ENCODE results near the gene TAF4B. TPM values are rescaled to one million over a fixed set of nuclear protein-coding genes. Genes with fewer than 3 reads are reported as not detected.
"Not testable (repeated sequence)": the region's sequence is repeated elsewhere in the genome, so short reads cannot be mapped to it uniquely, and the experiment has no call there.

The TAF4B gene
- 0.92 TPM for total RNA-seq
- long read RNA-seq, full-length matches to known transcripts, result 2 of 3 reads
- long read RNA-seq, partial matches to known transcripts, result 1 of 3 reads
- long read RNA-seq, other reads (novel, unspliced or antisense), result 0 of 3 reads

DNA sequence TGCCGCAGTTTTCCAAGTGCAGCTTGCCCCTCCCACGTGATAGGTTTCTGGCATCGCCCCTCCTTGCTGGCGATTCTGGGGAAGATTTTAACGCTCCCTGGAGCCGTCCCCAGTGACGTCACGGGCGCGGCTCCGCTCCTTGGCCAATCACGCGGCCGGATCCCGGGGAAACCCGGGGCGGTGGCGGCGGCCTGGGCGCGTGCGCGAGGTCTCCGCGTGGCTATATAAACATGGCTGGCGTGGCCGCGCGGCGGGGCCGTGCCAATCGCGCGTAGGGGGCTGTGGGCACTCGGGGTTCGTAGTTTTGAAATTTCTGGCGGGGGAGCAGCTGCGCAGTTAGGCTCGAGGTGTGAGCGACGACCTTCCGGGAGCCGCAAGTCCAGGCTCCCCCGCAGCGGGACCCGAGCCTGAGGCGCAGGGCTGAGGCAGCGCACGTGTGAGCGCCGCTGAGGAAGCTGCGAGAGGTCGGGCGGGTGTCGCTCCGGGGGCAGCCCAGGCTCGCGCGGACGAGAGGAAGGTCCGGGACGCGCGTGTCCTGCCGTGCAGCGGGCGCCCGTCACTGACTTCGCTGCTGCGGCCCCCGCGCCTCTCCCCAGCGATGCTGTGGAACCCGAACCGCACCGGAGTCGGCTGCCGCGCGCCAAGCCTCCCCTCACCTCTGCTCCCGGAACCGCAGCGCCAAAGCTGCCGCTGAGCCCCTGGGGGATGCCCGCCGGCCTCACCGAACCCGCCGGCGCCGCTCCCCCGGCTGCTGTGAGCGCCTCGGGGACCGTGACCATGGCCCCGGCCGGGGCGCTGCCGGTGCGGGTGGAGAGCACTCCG is at the start of gene TAF4B:
TAF4B (plus strand) TSS at position 217 of the 822 bp plus-strand sequence; CDS start at position 706, 489 bp downstream.
- DNase-seq (ENCODE audit: low spot score), result peak; percentile 92
- intact Hi-C loops (cut with DNase I), result loop anchor here (2.0 kb wide), 1 partner anchor 136 kb away; the partner anchor contains the start of gene SS18

DNA sequence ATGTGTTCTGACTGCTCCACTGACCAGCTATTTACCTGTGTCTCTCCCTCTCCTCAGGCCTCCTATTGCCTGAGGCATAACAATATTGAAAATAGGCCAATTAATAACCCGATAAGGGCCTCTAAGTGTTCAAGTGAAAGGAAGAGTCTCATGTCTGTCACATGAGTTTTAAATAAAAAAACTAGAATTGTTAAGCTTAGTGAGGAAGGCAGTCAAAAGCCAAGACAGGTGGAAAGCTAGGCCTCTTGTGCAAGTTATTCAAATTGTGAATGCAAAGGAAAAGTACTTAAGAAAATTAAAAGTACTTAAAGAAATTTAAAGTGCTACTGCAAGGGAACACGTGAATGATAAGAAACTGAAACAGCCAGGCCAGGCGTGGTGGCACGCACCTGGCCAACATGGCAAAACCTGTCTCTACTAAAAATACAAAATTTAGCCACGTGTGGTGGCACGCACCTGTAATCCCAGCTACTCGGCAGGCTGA is 44.9 kb upstream of the TAF4B start:
- intact Hi-C loops (cut with DNase I), result no loop called here

DNA sequence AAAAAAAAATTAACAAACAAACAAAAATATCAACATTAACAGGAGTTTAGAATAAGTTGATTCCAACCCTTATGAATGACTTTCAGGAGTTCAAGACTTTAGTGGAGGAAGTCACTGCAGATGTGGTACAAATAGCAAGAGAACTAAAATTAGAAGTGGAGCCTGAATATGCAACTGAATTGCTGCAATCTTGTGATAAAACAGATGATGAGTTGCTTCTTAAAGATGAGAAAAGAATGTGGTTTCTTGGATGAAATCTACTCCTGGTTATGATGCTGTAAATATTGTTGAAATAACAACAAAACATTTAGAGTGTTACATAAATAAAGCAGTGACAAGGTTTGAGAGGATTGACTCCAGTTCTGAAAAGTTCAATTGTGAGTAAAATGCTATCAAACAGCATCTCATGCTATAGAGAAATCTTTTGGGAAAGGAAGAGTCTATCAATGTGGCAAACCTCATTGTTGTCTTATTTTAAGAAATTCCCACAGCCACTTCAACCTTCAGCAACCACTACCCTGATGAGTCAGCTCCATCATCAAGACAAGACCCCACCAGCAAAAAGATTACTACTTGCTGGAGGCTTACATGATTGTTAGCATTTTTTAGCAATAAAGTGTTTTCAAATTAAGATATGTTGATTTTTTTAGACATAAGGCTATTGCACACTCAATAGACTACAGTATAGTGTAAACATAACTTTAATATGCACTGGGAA is 42.7 kb upstream of the TAF4B start:
- DNase-seq (ENCODE audit: low spot score), result no peak
- intact Hi-C loops (cut with DNase I), result no loop called here

More for the DNA sequence above, 44.9 kb upstream of the TAF4B start:
- DNase-seq (ENCODE audit: low spot score), result no peak

DNA sequence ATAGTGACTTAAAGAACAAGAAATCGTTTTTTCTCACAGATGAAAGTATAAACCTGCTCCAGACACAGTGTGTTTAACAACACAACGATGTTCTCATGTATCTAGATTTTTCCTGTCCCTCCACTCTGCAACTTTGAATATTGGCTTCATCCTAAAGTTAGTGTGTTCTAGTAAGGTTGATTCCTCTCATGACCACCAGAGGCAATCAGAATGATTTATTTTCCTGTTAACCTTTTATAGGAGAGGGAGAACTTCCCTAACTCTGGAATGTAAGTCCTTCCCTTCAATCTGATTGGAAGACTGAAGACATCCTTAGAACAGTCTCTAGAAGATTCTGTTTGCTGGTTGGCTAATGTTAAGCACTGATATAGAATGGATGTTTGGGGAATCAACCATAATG is 41.0 kb upstream of the TAF4B start:
- no peak for DNase-seq (ENCODE audit: low spot score)
- intact Hi-C loops (cut with DNase I), result no loop called here

DNA sequence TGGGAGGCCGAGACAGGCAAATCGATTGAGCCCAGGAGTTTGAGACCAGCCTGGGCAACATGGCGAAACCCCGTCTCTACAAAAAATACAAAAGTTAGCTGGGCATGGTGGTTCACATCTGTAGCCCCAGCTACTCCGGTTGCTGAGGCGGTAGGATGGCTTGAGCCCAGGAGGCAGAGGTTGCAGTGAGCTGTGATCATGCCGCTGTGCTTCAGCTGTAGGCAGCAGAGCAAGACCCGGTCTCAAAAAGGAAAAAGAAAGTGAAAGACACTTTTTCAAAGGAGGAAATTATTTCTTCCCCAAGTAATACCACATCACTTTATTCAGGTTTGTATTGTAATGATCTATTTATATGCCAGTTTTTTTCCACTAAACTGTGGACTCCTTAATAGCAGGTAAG is 35.7 kb upstream of the TAF4B start:
- intact Hi-C loops (cut with DNase I), result no loop called here
- DNase-seq (ENCODE audit: low spot score), result no peak

- intact Hi-C loops (cut with DNase I), result no loop called here
- DNase-seq (ENCODE audit: low spot score), result no peak
Observed at GRCh38 chr18:26192233-26192632, 34.0 kb upstream of the TAF4B start.

DNA sequence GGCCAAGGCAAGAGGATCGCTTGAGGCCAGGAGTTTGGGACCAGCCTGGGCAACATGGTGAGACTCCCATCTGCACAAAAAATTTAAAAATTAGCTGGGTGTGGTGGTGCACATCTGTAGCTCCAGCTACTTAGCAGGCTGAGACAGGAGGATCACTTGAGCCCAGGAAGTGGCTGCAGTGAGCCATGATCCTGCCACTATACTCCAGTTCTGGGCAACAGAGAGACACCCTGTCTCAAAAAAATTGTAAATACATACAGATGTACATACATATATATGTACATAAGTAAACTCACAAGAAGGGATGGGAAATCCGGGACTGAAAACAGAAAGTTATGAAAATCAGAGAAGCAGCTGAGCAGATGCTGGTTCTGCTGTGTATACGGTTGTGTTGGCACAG is 29.6 kb upstream of the TAF4B start:
- no peak for DNase-seq (ENCODE audit: low spot score)
- intact Hi-C loops (cut with DNase I), result no loop called here

- intact Hi-C loops (cut with DNase I); DNase-seq (ENCODE audit: low spot score): not testable (repeated sequence)
Observed at GRCh38 chr18:26202001-26202400, 24.2 kb upstream of the TAF4B start.

- intact Hi-C loops (cut with DNase I), result no loop called here
- DNase-seq (ENCODE audit: low spot score), result no peak
Observed at GRCh38 chr18:26205318-26205717, 20.9 kb upstream of the TAF4B start.

GRCh38 chr18:26206488-26206887 is 19.8 kb upstream of the TAF4B start:
- intact Hi-C loops (cut with DNase I), result no loop called here
- no peak for DNase-seq (ENCODE audit: low spot score)

GRCh38 chr18:26207937-26208336 is 18.3 kb upstream of the TAF4B start:
- DNase-seq (ENCODE audit: low spot score), result no peak
- intact Hi-C loops (cut with DNase I), result no loop called here

DNA sequence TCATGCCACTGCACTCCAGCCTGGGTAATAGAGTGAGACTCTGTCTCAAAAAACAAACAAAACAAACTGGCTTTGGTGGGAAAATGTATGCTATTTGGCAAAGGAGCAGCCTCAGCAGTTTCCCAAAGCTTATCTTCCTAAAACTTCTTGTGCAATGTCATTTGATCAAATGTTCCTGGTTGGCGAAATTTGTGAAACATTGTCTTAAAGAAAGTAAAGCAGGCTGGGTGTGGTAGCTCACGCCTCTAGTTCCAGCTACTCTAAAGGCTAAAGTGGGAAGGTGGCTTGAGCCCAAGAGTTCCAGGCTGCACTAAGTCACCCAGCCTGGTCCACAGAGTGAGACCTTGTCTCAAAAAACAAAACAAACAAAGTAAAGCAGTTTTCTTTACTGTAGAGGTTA is 17.3 kb upstream of the TAF4B start:
- intact Hi-C loops (cut with DNase I), result no loop called here
- DNase-seq (ENCODE audit: low spot score), result no peak

GRCh38 chr18:26210147-26210546 is 16.1 kb upstream of the TAF4B start:
- DNase-seq (ENCODE audit: low spot score), result no peak
- intact Hi-C loops (cut with DNase I), result no loop called here

DNA sequence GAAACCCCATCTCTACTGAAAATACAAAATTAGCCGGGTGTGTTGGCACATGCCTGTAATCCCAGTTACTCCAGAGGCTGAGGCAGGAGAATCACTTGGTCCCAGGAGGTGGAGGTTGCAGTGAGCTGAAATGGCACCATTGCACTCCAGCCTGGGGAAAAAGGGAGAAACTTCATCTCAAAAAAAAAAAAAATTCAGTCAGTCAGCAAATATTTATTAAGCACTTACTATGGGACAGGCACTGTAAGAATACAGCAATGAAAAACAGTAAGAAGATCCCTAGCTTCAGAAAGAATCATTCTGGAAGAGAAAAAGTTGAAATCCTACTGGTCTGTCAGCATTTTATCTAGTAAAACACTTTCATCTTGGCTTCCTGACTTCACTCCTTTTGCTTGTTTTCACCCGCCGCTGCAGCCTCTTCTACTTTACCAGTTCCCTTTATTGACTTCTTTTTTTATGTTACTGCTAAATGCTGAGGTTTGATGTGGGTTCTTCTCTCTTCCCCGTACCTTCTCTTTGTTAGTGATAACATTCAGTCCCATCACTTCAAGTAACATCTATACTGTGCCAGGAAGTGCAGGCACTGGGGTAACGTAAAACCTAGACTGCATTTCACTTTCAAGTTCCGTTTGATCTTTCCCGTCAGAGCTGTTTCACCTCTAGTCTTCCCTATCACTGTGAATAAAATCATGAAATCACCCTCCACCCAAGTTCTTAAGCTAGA is 10.8 kb upstream of the TAF4B start:
- no peak for DNase-seq (ENCODE audit: low spot score)
- intact Hi-C loops (cut with DNase I), result no loop called here

DNA sequence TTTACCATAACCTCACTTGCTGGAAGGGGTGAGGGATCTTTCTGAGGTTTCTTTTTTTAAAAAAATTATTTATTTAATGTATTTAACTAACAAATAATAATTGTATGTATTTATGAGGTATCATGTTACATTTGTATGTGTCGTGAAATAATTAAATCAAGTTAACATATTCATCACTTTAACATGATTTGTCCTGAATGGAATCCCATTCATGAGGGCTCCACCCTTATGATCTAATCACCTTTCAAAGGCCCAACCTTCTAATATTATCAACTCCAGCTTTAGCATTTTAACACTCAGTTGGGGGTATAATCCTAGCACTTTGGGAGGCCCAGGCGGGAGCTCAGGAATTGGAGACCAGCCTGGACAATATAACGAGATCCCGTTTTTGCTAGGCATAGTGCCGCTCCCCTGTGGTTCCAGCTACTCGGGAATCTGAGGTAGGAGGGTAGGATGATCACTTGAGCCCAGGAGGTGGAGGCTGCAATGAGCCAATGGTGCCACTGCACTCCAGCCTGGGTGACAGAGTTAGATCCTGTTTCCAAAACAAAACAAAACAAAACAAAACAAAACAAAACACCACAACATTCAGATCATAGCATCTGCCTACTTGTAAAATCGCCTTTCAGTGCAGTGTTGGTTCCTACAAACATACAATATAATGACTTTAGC is 1.1 kb upstream of the TAF4B start:
- intact Hi-C loops (cut with DNase I), result no loop called here
- no peak for DNase-seq (ENCODE audit: low spot score)

DNA sequence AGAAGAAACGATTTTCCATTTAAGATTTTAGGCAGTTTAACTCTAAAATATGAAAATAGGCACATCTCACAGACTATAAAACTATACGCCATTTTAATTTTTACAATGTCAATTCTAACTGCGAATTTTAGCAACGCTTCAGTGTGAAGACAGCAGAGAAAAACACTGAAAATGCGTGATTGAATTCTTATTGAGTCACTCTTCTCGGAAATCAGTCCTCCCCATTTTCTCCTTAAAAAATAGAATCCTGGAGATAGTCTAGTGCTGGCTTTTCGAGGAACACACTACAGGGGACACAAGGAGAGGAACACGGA is 373 bp upstream of the TAF4B start:
- intact Hi-C loops (cut with DNase I), result loop anchor here (2.0 kb wide), 1 partner anchor 135 kb away; the partner anchor contains the start of gene SS18
- DNase-seq (ENCODE audit: low spot score), result no peak

- intact Hi-C loops (cut with DNase I), result loop anchor here (2.0 kb wide), 1 partner anchor 136 kb away; the partner anchor contains the start of gene SS18
- no peak for DNase-seq (ENCODE audit: low spot score)
Observed at GRCh38 chr18:26227051-26227670, 916 bp downstream of the TAF4B start.

- no peak for DNase-seq (ENCODE audit: low spot score)
- intact Hi-C loops (cut with DNase I), result no loop called here
Observed at GRCh38 chr18:26228562-26229260, 2.5 kb downstream of the TAF4B start.
